Endometrial microvascular endothelial cells (primary cell): Measurements from ENCODE around the gene CUEDC1. TPM values are rescaled to one million over a fixed set of nuclear protein-coding genes. Genes with fewer than 3 reads are reported as not detected.
"Not testable (repeated sequence)": the region's sequence is repeated elsewhere in the genome, so short reads cannot be mapped to it uniquely, and the experiment has no call there.

ENCODE experiments used
- in situ Hi-C: cut with HindIII; loops from 2 replicates; pipeline ENCODE4 v1.10.0; 2017; ENCODE audit warnings: low sequenced_read_pairs, low pct_unique_long_range_greater_than_20kb; ENCODE audit errors: inconsistent ontology term
- total RNA-seq: library from RNA; depleted of rRNA; stranded (reverse); fragments of >200 nt; gene quantifications from one replicate; pipeline ENCODE4 v1.2.3, GENCODE V29; 2015; ENCODE audit errors: inconsistent ontology term

CUEDC1 gene
- total RNA-seq, 1 donor from 2014 or later: 11.3 TPM

GRCh38 chr17:57923182-57923872, 31.9 kb downstream of the CUEDC1 start:
- in situ Hi-C loops: no loop called here

- in situ Hi-C loops: not testable (repeated sequence)
These were observed 32.5 kb downstream of the CUEDC1 start for GRCh38 chr17:57922745-57923144.

DNA sequence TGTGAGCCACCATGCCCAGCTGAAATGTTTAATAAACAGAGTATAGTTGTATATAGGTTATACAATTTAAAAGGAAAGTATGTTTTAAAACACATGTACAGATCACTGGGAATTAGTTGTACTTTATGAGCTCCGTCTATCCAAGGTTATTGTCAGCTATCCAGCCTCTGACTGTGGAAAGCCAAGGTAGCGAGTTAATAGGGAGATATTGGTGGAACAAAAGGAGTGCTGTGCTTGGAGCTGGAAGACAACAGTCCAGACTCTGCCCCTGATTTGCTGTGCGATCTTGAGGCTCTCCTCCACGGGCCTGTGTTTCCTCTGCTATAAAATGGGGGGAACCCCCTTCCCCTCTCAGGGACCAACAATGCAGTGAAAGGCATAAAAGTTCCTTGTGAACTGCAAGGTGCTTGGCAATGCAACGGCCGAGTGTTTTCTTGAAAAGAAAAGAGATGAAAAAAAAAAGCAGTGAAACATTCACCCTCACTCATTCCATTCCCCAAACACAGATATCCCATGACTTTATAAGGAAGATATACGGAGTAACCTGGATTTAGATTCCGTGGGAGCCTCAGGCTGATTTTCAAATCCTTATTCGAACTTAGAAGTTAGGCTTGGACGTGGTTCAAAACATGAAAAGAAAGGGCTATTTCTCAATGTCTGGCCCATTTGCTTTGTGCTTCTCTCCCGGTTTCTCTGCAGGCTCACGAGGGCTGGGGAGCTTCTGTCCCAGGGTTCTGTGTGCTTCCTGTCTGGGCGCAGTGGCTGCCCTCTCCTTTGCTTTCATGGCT, 34.1 kb downstream of the CUEDC1 start:
- in situ Hi-C loops: no loop called here

GRCh38 chr17:57919918-57920317, 35.3 kb downstream of the CUEDC1 start:
- in situ Hi-C loops: no loop called here

DNA sequence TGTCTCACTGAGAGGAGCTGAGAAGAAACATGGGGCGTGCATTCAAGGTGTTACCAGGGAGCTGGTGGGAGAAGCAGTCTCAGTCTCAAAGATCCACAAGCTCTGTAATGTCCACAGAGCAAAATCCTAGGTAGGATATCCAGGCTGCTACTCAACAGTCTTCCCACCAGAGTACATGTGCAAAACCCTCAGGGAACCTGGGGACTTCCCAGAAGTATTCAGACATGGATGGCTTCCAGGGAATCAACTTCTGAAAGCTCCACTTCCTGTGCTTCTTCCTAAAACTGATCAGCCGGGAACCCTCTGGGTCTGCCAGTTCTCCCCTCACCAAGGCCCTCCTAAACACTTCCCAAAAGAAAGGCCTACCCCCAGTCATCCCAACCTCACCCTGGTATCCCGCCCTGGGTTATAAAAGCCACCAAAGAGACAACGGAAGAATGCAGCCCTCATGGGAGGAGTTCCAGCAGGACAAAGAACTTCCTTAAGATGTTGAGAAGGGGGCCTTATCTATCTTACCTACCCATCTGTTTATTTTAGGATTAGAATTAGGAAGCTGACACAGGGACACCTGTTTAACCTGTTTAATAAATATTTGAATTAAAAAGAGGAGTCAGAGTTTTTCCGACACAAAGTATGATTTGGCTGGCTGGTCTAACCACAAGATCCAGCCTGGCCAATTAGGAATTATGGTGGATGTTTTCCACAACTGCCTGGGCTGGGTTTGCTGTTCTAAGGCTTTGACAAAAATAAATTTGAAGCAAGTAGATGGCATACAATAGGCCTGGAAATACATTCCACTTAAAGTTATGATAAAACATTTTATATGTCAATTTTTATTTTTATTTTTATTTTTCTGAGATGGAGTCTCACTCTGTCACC, 37.0 kb downstream of the CUEDC1 start:
- in situ Hi-C loops: no loop called here

- in situ Hi-C loops: no loop called here
These were observed 38.0 kb downstream of the CUEDC1 start for GRCh38 chr17:57916925-57917858.

- in situ Hi-C loops: no loop called here
These were observed 39.0 kb downstream of the CUEDC1 start for GRCh38 chr17:57915985-57916757.

DNA sequence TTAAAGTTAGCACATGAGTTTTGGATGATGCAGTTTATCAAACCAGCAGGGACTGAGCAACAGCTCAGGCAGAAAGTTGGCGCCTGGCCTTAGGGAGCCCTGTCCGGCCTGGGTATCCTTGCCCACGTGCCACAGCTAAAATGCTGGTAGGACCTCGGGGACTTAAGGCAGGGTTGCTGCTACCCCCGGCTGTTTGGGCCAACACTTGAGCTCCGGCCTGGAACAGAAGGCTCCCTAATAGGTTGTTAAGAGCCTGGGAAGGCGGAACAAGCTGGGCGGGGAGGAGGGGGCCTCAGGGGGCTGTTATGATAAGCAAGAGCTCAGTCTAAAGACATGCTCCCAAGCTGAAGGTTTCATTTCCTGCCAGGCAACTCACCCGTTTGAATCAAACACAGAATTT, 39.7 kb downstream of the CUEDC1 start:
- in situ Hi-C loops: no loop called here

- in situ Hi-C loops: no loop called here
These were observed 40.7 kb downstream of the CUEDC1 start for GRCh38 chr17:57914273-57915142.

- in situ Hi-C loops: no loop called here
These were observed 41.5 kb downstream of the CUEDC1 start for GRCh38 chr17:57913575-57914272.

DNA sequence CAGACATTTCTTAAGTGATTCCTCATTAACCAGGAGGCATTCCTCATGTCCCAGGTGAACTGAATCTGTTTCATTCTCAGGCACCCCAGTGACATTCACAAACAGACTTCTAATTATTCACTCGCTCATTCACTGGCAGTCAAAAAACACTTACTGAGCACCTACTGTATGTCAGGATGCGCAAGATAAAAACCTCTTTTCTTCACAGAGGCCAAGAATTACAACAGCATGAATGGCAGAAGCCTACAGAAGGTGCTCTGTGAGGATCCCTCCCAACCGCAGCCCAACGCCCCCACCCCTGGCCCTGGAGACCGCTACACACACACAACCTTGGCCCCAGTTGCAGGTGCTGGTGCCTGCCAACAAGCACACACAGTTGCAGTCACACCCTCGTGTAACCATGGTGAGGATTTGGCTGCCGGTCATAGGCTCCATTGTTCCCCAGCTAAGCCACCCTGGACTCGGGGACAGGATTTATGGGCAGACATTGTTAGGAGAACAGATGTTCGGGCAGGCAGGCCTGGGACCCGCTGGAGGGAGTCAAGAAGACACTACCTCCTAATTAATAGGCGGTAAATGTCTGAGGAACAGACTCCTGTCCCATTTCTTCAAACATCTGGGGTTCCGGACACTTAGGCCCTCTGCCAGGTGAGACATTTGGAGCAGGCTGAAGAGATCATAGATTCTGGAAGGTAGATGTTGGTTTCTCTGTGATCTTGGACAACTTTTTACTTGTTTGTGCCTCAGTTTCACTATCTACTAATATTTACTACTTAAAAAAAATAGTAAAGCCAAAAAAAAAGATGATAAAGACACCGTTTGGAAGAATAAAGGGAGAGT, 43.2 kb downstream of the CUEDC1 start:
- in situ Hi-C loops: no loop called here

GRCh38 chr17:57910462-57911420, 44.5 kb downstream of the CUEDC1 start:
- in situ Hi-C loops: no loop called here

DNA sequence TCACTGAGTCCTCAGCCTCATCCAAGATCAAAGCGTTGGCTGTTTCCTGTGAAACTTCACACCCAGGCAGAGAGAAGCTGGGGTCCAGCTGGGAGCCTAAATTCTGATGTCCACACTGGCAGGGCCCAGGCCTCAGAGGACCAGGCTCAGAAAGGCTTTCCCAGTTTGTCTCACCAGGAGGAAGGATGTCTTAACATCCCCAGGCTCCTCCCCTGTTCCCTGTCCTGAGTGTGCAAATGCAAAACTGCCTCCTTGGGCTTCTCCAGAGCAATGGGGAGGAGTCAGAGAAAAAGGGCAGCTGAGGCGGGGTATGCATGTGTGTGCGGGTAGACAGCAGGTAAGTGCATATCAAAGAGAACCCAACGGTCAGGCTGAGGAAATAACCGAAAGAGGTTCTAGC, 45.7 kb downstream of the CUEDC1 start:
- in situ Hi-C loops: no loop called here

DNA sequence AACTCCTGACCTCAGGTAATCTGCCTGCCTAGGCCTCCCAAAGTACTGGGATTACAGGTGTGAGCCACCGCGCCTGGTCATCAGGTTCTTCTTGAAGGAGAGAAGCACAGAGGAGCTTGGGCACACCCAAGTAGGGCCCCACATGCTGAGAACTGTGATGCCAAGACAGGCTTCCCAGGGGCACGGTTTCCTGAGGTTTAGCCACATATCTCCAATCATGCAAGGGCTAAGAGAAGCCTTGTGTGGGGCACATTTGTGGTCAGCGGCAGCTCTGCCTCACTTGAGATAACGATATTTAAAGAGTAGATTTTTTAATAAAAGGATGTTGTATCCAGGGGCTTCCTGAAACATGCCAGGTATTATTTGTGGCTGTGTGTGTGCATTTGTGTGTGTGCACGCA, 46.9 kb downstream of the CUEDC1 start:
- in situ Hi-C loops: no loop called here
